PC-9 (cell line): ENCODE results near the gene CTNNA1.

Experiments used
- EZH2 ChIP-seq: fragments of 200-600 bp; sonication (generic); IDR thresholded peaks from 2 replicates; pipeline ENCODE4 v1.8.0; 2017; ENCODE audit warnings: antibody characterized with exemption, low read depth
- TF ChIP-seq, protein P1 (sequence below): fragments of 200-600 bp; sonication (generic); conservative IDR thresholded peaks from 2 replicates; pipeline ENCODE4 v1.6.1; 2017; ENCODE audit warnings: mixed run types, antibody characterized with exemption, mild to moderate bottlenecking, moderate library complexity

DNA sequence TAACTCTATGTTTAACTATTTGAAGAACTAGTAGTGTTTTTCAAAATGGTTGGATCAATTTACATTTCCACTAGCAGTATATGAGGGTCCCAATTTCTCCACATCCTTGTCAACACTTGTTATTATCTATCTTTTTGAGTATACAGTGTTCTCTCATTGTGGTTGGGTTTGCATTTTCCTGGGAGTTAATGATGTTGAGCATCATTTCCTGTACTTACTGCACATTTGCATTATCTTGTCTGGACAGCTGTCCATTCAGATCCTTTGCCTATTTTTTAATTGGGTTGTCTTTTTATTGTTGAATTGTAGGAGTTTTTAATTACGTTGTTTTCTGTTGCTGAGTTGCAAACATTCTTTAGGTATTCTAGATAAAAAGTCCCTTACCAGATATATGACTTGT is 225.4 kb downstream of the CTNNA1 start:
- TF ChIP-seq, protein P1, sequence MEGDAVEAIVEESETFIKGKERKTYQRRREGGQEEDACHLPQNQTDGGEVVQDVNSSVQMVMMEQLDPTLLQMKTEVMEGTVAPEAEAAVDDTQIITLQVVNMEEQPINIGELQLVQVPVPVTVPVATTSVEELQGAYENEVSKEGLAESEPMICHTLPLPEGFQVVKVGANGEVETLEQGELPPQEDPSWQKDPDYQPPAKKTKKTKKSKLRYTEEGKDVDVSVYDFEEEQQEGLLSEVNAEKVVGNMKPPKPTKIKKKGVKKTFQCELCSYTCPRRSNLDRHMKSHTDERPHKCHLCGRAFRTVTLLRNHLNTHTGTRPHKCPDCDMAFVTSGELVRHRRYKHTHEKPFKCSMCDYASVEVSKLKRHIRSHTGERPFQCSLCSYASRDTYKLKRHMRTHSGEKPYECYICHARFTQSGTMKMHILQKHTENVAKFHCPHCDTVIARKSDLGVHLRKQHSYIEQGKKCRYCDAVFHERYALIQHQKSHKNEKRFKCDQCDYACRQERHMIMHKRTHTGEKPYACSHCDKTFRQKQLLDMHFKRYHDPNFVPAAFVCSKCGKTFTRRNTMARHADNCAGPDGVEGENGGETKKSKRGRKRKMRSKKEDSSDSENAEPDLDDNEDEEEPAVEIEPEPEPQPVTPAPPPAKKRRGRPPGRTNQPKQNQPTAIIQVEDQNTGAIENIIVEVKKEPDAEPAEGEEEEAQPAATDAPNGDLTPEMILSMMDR, result no peak
- no peak for TF ChIP-seq EZH2
